WERI-Rb-1 (cell line): ENCODE data around the gene CAV1.

Experiments used
- DNase-seq: peaks from one replicate; pipeline ENCODE4 v3.0.0-alpha.2; 2020
- H3K27ac ChIP-seq: fragments of 250-450 bp; sonication (Bioruptor Pico); 2 replicates; pipeline ENCODE4 v1.5.1; 2020; ENCODE audit warnings: mild to moderate bottlenecking, moderate library complexity
- H3K27me3 ChIP-seq: fragments of 250-450 bp; sonication (Bioruptor Pico); 2 replicates; pipeline ENCODE4 v1.5.1; 2021; ENCODE audit warnings: mild to moderate bottlenecking, low read depth, moderate library complexity; ENCODE audit not compliant: insufficient read depth, severe bottlenecking
- H3K36me3 ChIP-seq: fragments of 250-450 bp; sonication (Bioruptor Pico); 2 replicates; pipeline ENCODE4 v1.5.1; 2020; ENCODE audit warnings: mild to moderate bottlenecking, moderate library complexity
- H3K4me3 ChIP-seq: 2 replicates; pipeline ENCODE4 v1.5.1; 2011; ENCODE audit warnings: low read depth, mild to moderate bottlenecking, control low read depth, low read length
- H3K9me3 ChIP-seq: fragments of 250-450 bp; sonication (Bioruptor Pico); 2 replicates; pipeline ENCODE4 v1.5.1; 2021; ENCODE audit warnings: mild to moderate bottlenecking, moderate library complexity; ENCODE audit not compliant: severe bottlenecking
- CTCF ChIP-seq: IDR thresholded peaks from 2 replicates; pipeline ENCODE4 v1.5.1; 2011; ENCODE audit warnings: low read depth, mild to moderate bottlenecking, control low read depth, inconsistent platforms, low read length

CAV1 gene

GRCh38 chr7:116530107-116530820, 5.4 kb downstream of the CAV1 start:
- no peak overlapping the region for H3K4me3 ChIP-seq
- no peaks in the 10 kb centered on the region for H3K36me3 ChIP-seq
- peaks cover 39% of the 10 kb centered on the region for H3K27me3 ChIP-seq
- H3K9me3 ChIP-seq, result no peaks in the 10 kb centered on the region
- H3K27ac ChIP-seq, result no peak overlapping the region
- DNase-seq, result no peak
- no peak for TF ChIP-seq CTCF

GRCh38 chr7:116532102-116532688, 7.4 kb downstream of the CAV1 start:
- H3K4me3 ChIP-seq, result no peak overlapping the region
- DNase-seq, result no peak
- no peaks in the 10 kb centered on the region for H3K9me3 ChIP-seq
- H3K27me3 ChIP-seq, result peaks cover 21% of the 10 kb centered on the region
- no peaks in the 10 kb centered on the region for H3K36me3 ChIP-seq
- no peak for TF ChIP-seq CTCF
- no peak overlapping the region for H3K27ac ChIP-seq

GRCh38 chr7:116534790-116535189, 10.0 kb downstream of the CAV1 start:
- no peak overlapping the region for H3K4me3 ChIP-seq
- no peaks in the 10 kb centered on the region for H3K36me3 ChIP-seq
- TF ChIP-seq CTCF, result no peak

GRCh38 chr7:116535416-116535815, 10.6 kb downstream of the CAV1 start:
- no peaks in the 10 kb centered on the region for H3K9me3 ChIP-seq
- no peak overlapping the region for H3K4me3 ChIP-seq
- DNase-seq, result no peak
- H3K27ac ChIP-seq, result no peak overlapping the region
- H3K36me3 ChIP-seq, result no peaks in the 10 kb centered on the region
- H3K27me3 ChIP-seq, result peaks cover 7% of the 10 kb centered on the region
- TF ChIP-seq CTCF, result no peak

More at GRCh38 chr7:116534790-116535189, 10.0 kb downstream of the CAV1 start:
- H3K27ac ChIP-seq, result no peak overlapping the region
- H3K27me3 ChIP-seq, result peaks cover 7% of the 10 kb centered on the region
- no peaks in the 10 kb centered on the region for H3K9me3 ChIP-seq
- DNase-seq, result no peak

GRCh38 chr7:116538138-116538537, 13.3 kb downstream of the CAV1 start:
- no peak overlapping the region for H3K4me3 ChIP-seq
- no peak for TF ChIP-seq CTCF
- H3K36me3 ChIP-seq, result no peaks in the 10 kb centered on the region
- H3K9me3 ChIP-seq, result no peaks in the 10 kb centered on the region
- no peak overlapping the region for H3K27ac ChIP-seq
- no peak for DNase-seq
- no peaks in the 10 kb centered on the region for H3K27me3 ChIP-seq

GRCh38 chr7:116539879-116540278, 15.0 kb downstream of the CAV1 start:
- no peak for TF ChIP-seq CTCF

More at GRCh38 chr7:116539879-116540278, 15.0 kb downstream of the CAV1 start:
- Histone ChIP-seq H3K9me3 (no peaks in the 10 kb centered on the region), H3K27ac (no peak overlapping the region), H3K4me3 (no peak overlapping the region), H3K27me3 (peaks cover 5% of the 10 kb centered on the region), H3K36me3 (no peaks in the 10 kb centered on the region)
- DNase-seq, result no peak
